GM19468 (cell line): ENCODE measurements around the gene VEGFB.

ENCODE experiments used
- ATAC-seq: cut with Tn5 transposase; IDR thresholded peaks from one replicate; pipeline ENCODE4 v1.9.1; 2021; ENCODE audit warnings: mild to moderate bottlenecking, moderate library complexity, moderate number of reproducible peaks; ENCODE audit not compliant: unreplicated experiment; ENCODE audit errors: extremely low read depth

Gene VEGFB

DNA sequence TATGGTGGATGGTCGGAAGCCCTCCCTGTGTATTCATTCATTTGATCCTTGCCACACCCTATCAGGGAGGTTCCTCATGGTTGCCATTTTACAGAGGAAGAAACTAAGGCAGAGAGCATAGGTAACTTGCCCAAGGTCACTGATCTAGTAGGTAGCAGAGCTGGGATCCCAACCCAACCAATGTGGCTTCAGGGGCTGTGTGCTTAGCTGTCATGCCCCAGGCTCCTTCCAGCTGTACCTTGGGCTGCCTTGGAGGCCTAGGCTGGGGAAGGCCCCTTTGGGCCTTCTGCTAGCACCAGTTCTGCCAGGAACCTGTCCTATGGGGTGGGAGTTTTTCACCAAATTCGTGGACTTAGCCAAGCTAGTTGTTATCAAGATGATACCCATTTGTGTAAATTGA lies 41.5 kb downstream of the VEGFB start:
- ATAC-seq = no peak

DNA sequence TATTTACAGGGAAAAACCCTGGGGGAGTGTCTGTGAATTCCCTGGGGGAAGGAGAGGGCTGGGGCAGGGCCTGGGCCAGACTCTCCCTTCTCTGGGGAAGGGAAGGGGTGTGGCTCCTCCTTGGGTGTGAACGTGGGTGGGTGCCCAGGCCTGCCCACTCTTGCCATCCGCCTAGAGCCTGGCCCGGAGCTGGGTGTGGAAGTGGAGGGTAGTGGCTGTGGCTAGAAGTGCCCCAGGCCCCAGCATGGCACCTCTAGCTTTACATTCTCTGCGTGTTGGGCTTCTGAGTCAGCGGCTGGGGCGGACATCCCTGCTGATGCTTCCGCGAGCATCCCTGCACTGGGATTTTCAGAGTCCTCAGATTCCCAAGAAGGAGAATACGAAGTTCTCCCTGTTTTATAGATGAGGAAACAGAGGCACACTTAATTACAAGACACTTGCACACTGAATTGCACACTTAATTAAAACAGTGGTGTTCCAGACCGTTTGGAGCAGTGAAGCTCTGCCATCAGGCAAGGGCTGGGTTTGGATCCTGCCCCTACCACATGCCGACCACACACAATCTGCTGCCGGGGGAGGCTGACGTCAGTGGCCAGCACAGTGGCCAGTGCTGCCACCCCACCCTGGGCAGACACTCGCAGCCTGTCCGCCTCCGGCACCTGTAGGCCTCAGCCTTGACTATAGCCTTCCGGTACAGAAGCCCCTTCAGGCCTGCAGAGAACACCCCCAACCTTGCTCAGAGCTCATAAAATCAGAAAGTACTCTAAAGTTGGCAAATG lies 42.5 kb downstream of the VEGFB start:
- ATAC-seq = no peak

DNA sequence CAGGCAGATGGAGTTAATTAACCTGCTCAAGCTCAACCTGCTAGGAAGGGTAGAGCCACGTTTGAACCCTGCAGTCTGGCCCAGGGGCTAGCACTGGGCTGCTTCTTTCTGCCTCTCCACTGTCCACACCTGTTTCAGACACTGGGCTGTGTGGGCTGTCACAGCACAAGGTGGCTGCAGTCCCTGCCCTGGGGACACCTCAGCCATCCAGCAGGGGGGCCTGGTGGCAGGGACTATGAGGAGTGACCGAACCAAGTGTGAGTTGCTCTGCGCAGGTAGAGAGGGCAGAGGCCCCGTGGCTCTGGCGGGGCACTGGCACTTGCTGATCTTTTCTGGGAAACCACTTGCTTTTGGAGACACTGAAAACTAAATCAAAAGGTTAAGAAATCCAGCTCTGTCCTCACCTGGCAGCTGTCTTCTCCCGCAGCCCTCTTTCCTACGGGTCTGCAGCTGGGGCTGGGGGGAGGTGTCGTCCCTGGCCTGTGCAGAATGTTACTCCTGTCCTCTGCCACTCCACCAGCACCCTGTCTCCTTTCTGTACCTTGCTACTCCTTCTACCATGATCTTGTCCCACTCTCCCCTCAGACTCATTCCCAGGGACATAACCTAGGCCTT lies 44.3 kb downstream of the VEGFB start:
- ATAC-seq = no peak

DNA sequence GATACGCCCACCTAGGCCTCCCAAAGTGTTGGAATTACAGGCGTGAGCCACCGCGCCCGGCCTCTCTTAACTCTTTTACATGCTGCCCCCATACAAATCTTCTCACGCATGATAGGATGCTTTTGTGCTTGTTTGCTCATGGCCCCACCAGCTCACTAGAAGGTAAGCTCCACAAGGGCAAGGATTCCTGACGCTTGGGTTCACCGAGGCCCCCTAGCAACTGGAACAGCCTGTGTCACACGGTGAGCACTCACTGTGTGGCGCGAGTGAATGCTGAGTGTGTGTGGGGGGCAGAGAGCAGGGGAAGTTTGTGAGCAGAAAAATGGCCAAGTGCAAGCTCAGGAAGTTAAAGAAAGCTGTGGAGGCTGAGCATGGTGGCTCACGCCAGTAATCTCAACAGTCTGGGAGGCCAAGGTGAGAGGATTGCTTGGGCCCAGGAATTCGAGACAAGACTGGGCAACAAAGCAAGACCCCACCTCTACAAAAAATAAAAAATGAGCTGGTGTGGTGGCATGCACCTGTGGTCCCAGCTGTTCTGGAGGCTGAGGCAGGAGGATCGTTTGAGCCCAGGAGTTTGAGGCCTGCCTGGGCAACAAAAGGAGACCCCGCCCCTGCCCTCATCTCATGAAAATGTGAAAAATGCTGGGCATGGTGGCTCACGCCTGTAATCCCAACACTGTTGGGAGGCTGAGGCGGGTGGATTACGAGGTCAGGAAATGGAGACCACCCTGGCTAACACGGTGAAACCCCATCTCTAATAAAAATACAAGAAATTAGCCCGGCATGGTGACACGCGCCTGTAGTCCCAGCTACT lies 47.8 kb downstream of the VEGFB start:
- ATAC-seq = no peak

DNA sequence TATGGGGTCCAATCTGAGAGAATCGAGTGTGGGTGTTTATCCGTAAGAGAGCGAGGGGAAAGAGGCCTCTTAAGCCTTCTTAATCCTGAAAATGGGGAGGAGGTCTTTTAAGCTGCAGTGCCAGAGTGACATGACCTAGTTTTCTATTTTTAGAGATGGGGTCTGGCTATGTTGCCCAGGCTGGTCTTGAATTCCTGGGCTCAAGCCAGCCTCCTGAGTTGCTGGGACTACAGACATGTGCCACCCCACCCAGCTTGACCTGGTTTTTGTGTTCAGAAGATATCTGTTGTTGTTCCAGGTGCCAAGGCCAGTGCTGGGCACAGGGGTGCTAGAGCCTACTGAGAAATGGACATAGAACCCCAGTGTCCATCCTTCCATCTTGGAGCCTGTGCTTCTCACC lies 48.7 kb downstream of the VEGFB start:
- ATAC-seq = no peak

DNA sequence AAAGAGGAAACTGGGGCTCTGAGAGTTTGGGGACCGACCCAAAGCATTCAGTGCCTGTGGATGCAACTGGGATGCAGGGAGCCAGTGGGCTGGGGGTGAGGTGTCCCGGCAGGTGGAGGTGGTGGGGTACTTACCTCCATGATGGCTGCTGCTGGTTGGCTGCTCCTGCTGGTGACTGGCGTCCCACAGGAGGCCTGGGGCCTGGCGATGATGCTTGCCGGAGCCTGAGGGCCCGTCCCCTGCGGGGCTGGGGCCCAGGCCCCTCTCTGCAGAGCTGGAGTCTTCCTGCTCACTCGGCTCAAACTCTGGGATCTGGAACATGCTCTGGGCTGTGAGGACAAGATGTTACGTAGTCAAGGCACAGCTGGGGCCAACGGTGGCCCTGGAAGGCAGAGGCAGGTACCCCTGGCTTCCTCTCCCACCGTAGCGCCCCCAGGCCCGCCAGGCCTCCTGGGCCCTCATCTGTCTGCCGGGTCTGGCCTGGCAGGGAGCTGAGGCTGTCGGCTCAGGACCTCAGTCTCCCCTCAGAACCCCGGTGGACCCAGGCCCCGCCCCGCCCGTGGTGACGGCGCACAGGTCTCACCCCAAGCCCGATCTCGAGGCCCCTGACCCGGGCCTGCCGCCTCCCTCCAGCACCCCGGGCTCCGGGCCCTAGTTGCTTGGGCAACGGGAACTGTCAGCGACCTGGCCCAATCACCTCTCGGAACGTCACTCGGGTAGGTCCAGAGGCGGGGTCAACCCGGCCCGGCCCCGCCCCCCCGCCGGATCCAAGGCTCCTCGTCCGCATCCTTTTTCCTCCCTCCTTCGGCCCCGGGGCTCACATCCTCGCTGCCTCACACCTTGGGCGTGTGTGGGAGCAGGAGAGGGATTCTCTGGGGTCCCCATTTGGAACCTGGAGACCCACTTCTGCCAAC lies 49.9 kb downstream of the VEGFB start, which contains the start of gene BAD:
Gene BAD (minus strand): TSS at position 618 of the 914 bp plus-strand sequence. CDS start 297 bp downstream, at position 321.
- peak; percentile 49 for ATAC-seq

DNA sequence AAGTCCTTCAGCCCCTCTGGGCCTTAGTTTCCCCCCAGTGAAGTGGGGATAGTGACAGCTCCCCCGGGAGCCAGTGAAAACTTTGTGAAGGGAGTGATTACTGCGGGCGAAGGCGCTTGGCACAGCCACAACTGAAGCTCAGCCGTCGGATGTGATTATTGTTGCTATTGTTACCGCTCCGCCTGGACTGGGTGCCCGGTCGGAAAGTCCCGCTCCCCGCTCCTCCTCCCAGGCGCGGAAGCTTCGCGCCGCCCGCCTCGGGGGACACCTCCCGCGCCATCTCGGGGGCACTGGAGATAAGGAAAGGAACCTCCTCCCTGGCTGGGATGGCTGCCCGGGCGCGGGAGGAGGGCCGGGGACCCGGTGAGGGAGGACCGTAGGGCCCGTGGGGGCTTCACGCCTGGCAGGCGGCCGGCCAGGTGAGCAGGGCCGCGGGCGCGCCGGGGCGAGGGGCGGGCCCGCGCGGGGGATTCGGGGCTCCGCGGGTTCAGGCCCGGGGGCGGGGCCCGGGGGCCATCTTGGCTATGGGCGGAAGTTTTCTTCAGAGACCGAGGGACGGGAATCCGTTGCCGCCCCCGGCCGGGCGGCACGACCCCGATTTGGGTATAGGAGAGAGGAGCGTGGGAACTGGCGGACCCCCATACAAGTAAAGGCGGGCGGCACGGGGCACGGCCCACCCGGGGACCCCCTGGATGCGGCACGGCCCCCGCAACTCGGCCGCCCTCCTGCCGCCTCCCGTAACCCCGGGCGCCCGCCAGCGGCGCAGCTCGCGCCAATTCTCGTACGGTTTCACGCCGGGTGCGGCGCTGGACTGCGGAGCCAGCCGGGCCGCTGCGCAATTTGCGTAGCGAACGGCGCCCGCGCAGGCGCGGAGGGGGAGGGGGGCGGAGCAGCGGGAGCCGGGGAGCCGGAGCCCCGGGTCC lies 50.8 kb downstream of the VEGFB start, which contains the start of gene GPR137:
Gene GPR137 (plus strand): TSS at position 887 of the 923 bp plus-strand sequence. CDS start 677 bp downstream, outside the sequence.
- ATAC-seq = peak; percentile 38

DNA sequence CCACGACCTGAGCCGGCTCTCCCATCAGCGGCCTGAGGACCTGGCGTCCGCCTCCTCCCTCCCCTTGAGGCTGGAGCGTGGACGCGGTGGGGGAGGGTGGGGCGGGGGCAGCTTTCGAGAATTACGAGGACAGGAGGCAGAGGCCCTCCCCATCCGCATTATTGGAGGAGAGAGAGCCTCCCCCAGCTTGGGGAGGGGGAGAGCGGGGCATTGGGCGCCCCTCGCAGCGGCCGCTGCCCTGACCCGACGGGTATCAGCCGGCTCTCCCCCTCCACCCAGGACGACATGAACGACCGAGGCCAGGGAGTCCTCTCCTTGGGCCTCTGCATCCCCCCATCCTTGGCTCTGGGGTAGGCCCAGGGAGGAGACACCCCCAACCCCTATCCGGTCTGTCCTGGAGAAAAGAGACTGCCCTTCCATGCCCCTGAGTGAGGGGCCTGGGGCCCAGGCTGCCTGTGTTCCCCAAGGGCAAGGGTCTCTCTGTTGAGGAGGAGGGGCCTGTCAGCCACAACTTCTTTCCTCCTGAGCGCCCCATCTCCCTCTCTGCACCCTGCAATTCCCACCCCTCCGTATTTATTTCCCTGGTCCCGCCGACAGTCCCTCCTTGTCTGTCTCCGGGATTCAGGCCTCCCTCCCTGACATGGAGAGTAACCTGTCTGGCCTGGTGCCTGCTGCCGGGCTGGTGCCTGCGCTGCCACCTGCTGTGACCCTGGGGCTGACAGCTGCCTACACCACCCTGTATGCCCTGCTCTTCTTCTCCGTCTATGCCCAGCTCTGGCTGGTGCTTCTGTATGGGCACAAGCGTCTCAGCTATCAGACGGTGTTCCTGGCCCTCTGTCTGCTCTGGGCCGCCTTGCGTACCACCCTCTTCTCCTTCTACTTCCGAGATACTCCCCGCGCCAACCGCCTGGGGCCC lies 51.8 kb downstream of the VEGFB start:
- ATAC-seq = no peak

DNA sequence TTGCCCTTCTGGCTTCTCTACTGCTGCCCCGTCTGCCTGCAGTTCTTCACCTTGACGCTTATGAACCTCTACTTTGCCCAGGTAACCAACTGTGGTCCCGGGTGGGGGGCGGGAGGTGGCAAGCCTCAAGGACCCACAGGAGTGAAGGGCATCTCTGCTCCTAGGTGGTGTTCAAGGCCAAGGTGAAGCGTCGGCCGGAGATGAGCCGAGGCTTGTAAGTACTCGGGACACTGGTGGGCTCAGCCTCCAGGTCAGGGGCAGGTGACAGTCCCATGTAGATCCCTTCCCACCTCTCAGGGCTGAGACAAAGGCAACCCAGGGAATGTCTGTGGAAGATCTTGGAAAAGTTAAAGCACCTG lies 52.4 kb downstream of the VEGFB start:
- no peak for ATAC-seq

DNA sequence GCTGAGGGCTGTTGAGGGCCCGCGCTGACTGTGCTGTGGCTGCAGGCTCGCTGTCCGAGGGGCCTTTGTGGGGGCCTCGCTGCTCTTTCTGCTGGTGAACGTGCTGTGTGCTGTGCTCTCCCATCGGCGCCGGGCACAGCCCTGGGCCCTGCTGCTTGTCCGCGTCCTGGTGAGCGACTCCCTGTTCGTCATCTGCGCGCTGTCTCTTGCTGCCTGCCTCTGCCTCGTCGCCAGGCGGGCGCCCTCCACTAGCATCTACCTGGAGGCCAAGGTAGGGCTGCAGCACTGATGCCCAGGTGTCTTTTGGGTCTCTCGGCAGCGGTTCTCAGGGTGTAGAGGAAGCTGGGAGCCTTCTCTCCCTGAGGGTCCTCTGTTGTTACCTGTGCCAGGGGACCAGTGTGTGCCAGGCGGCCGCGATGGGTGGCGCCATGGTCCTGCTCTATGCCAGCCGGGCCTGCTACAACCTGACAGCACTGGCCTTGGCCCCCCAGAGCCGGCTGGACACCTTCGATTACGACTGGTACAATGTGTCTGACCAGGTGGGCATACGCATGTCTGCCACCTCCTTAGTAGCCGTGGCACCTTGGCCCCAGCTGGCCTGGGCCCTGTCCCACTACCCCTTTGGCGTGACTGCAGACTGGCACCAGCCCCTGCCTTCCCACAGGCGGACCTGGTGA lies 53.4 kb downstream of the VEGFB start:
- ATAC-seq = no peak

DNA sequence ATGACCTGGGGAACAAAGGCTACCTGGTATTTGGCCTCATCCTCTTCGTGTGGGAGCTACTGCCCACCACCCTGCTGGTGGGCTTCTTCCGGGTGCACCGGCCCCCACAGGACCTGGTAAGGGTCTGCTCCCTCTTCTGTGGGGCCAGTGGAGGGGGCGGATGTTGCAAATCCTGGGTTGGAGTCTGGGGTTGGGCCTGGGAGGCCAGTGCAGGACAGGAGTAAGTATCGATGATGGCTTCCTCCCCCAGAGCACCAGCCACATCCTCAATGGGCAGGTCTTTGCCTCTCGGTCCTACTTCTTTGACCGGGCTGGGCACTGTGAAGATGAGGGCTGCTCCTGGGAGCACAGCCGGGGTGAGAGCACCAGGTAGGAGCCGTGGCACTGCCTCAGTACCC lies 54.0 kb downstream of the VEGFB start:
- no peak for ATAC-seq
